ENCODE measurements around the gene ZNF296. TPM values are rescaled to one million over a fixed set of nuclear protein-coding genes. Genes with fewer than 3 reads are reported as not detected.

ZNF296 gene
- polyA plus RNA-seq, 4 donors: 4.7 to 10.3 (median 7.6) TPM

DNA sequence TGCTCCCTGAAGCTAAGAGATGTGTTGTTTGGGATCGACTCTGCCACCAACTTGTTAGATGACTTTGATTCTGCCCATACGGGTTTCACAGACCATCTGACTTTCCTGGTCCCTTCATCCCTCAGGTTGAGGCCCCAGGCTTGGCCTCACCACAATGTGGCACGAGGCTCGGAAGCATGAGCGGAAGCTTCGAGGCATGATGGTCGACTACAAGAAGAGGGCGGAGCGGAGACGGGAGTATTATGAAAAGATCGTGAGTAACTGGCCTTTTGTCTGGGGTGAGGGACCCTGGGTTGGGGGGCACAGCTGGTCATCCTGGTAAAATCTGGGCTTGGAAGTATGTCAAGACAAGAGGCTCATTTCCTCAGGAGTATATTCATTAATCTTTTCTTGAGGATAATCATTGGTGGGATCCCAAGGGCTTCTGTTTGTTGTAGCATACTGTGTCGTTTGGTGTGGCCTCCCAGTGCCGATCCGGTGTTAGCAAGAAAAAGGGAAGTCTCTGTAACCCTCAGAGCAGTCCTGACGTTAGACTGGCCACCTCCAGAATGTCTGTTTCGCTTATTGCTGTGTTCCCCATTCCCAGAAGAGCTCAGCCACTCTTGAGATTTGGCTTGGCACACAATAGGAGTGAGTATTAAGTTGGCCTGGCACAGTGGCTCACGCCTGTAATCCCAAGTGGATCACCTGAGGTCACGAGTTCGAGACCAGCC is 36.1 kb downstream of the ZNF296 start:
- Histone ChIP-seq H3K27ac (ENCODE audit: low read depth in 1 of 3, low read length in 2 of 3) (peak overlapping the region in 1 of 3 donors; percentile 99), H3K27me3 (ENCODE audit: control insufficient read depth in 3 of 3, insufficient read depth in 3 of 3, low read length in 3 of 3) (no peaks in the 10 kb centered on the region), H3K4me3 (ENCODE audit: low read depth in 1 of 3, low read length in 3 of 3) (peak overlapping the region in 2 of 3 donors; percentile 89 to 97), H3K36me3 (ENCODE audit: control insufficient read depth in 3 of 3, insufficient read depth in 2 of 3, low read depth in 1 of 3, low read length in 3 of 3) (peaks cover 10 to 72% (median 14%) of the 10 kb centered on the region in 3 donors), H3K4me1 (ENCODE audit: control insufficient read depth in 3 of 3, insufficient read depth in 2 of 3, low read depth in 1 of 3, low read length in 2 of 3) (peaks cover 0 to 24% (median 7%) of the 10 kb centered on the region in 3 donors), H3K9me3 (ENCODE audit: control insufficient read depth in 2 of 2, insufficient read depth in 1 of 2, low read depth in 1 of 2, low read length in 1 of 2) (peaks cover 0 to 5% of the 10 kb centered on the region in 2 donors)
- no peak for FAIRE-seq
- WGBS, 3 donors: 72 to 78% (median 76%) methylated on average over 19 of the region's 19 CpGs
- no peak for DNase-seq

DNA sequence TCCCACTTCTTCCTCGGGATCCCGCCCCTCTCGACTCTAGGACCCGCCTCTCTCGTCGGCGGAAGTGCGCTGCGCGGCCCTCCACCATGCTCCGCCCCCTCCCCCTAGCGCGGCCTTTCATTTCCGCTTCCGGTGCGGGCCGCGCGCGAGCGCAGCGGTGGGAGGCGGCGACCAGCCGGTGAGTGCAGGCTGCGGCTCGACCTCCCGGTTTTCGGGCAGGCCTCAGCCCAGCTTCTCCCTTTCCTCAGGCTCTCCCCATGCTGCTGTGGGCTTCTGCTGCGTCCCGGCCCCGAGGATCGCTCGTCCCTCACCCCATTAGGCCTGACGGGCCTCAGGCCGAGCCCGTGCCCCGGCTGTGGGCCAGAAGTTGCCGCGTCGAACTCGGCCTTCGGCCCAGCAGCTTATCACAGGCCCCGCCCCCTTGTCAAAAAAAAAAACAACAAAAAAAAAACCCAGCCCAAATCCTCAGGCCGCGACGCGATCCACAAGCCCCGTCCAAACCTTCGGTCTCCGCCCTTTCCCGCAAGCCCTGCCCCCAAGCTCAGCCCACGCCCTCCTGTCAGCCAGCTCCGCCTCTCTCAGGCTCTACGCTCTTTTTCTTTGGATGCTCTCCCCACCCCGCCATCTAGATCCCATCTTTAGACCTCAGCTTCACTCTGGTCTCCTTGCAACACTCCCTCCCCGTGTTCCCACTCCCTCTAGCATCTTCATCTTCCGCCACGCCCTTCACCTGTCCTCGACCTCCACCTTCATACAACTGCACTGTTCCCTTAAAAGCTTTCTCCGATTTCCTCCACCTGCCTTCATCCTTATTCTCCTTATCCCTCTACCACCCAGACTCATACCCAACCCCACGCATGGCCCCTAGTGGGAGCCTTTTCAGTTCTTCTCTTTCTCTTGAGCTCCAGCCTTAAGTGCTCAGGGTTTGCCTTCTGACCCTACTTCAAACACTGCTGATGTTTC is 37.1 kb downstream of the ZNF296 start, which contains the start of gene CLASRP:
CLASRP (plus strand) TSS at position 115 of the 963 bp plus-strand sequence. CDS start 1,168 bp downstream, outside the sequence.
- DNase-seq (peak; percentile 91 to 96), FAIRE-seq (no peak)
- peak within 1 kb of the TSS; percentile 73 to 97 (median 89) for H3K4me3 ChIP-seq (ENCODE audit: low read depth in 1 of 3, low read length in 3 of 3)
- peak within 1 kb of the TSS; percentile 93 to 99 (median 95) for H3K27ac ChIP-seq (ENCODE audit: low read depth in 1 of 3, low read length in 2 of 3)
- no peaks in the 10 kb centered on the region for H3K27me3 ChIP-seq (ENCODE audit: control insufficient read depth in 3 of 3, insufficient read depth in 3 of 3, low read length in 3 of 3)
- peaks cover 12 to 69% (median 13%) of the 10 kb centered on the region in 3 donors for H3K36me3 ChIP-seq (ENCODE audit: control insufficient read depth in 3 of 3, insufficient read depth in 2 of 3, low read depth in 1 of 3, low read length in 3 of 3)
- H3K9me3 ChIP-seq (ENCODE audit: control insufficient read depth in 2 of 2, insufficient read depth in 1 of 2, low read depth in 1 of 2, low read length in 1 of 2): peaks cover 0 to 5% of the 10 kb centered on the region in 2 donors
- H3K4me1 ChIP-seq (ENCODE audit: control insufficient read depth in 3 of 3, insufficient read depth in 2 of 3, low read depth in 1 of 3, low read length in 2 of 3): peaks cover 0 to 16% (median 7%) of the 10 kb centered on the region in 3 donors
- WGBS, 3 donors: 0 to 2% (median 2%) methylated on average over 55 to 62 of the region's 62 CpGs

DNA sequence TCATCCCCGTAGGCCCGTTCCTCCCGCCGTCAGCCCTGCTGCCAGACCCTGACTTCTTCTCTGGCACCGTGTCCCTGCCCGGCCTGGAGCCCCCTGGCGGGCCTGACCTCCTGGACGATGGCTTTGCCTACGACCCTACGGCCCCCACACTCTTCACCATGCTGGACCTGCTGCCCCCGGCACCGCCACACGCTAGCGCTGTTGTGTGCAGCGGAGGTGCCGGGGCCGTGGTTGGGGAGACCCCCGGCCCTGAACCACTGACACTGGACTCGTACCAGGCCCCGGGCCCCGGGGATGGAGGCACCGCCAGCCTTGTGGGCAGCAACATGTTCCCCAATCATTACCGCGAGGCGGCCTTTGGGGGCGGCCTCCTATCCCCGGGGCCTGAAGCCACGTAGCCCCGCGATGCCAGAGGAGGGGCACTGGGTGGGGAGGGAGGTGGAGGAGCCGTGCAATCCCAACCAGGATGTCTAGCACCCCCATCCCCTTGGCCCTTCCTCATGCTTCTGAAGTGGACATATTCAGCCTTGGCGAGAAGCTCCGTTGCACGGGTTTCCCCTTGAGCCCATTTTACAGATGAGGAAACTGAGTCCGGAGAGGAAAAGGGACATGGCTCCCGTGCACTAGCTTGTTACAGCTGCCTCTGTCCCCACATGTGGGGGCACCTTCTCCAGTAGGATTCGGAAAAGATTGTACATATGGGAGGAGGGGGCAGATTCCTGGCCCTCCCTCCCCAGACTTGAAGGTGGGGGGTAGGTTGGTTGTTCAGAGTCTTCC is 38.7 kb downstream of the ZNF296 start:
- DNase-seq: no peak
- Histone ChIP-seq H3K36me3 (ENCODE audit: control insufficient read depth in 3 of 3, insufficient read depth in 2 of 3, low read depth in 1 of 3, low read length in 3 of 3) (peaks cover 8 to 68% (median 10%) of the 10 kb centered on the region in 3 donors), H3K27ac (ENCODE audit: low read depth in 1 of 3, low read length in 2 of 3) (no peak overlapping the region), H3K4me3 (ENCODE audit: low read depth in 1 of 3, low read length in 3 of 3) (peak overlapping the region in 1 of 3 donors; percentile 89), H3K9me3 (ENCODE audit: control insufficient read depth in 2 of 2, insufficient read depth in 1 of 2, low read depth in 1 of 2, low read length in 1 of 2) (peaks cover 0 to 5% of the 10 kb centered on the region in 2 donors), H3K27me3 (ENCODE audit: control insufficient read depth in 3 of 3, insufficient read depth in 3 of 3, low read length in 3 of 3) (no peaks in the 10 kb centered on the region), H3K4me1 (ENCODE audit: control insufficient read depth in 3 of 3, insufficient read depth in 2 of 3, low read depth in 1 of 3, low read length in 2 of 3) (peaks cover 0 to 16% (median 7%) of the 10 kb centered on the region in 3 donors)
- 91 to 96% (median 94%) methylated on average over 33 to 37 of the region's 37 CpGs for WGBS, 3 donors
- FAIRE-seq: no peak

DNA sequence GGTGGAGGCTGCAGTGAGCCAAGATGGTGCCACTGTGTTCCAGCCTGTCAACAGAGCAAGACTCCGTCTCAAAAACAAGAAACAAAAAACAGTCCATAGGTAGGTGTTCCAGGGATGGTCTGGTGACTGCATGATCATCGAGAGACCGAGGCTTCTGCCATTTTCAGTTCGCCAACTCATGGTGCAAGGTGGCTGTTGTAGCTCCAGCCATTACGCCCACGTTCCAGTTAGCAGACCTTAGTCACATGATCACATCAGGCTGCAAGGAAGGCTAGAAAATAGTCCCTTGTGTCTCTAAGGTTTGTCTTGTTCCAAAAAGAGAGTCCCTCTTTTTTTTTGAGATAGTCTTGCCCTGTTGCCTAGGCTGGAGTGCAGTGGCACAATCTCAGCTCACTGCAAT is 40.5 kb downstream of the ZNF296 start:
- H3K4me3 ChIP-seq (ENCODE audit: low read depth in 1 of 3, low read length in 3 of 3): no peak overlapping the region
- WGBS, 3 donors: 94 to 99% (median 98%) methylated on average over 6 of the region's 6 CpGs

DNA sequence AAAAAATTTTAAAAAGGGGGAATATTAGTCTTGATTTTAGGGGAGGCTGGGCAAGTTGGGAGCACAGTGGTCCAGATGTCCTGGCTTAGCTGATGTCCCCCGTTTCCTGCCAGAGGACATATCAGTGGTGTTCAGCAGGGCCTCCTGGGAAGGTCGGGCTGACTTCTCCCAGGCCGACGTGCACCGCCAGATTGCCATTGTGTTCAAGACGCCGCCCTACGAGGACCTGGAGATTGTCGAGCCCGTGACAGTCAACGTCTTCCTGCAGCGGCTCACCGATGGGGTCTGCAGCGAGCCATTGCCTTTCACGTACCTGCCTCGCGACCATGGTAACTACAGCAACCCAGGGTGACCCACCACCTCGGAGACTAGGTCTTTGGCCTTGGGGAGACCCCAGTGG is 43.9 kb downstream of the ZNF296 start:
- Histone ChIP-seq H3K9me3 (ENCODE audit: control insufficient read depth in 2 of 2, insufficient read depth in 1 of 2, low read depth in 1 of 2, low read length in 1 of 2) (peaks cover 0 to 5% of the 10 kb centered on the region in 2 donors), H3K36me3 (ENCODE audit: control insufficient read depth in 3 of 3, insufficient read depth in 2 of 3, low read depth in 1 of 3, low read length in 3 of 3) (peaks cover 12 to 61% (median 15%) of the 10 kb centered on the region in 3 donors), H3K27ac (ENCODE audit: low read depth in 1 of 3, low read length in 2 of 3) (no peak overlapping the region), H3K4me1 (ENCODE audit: control insufficient read depth in 3 of 3, insufficient read depth in 2 of 3, low read depth in 1 of 3, low read length in 2 of 3) (no peaks in the 10 kb centered on the region), H3K27me3 (ENCODE audit: control insufficient read depth in 3 of 3, insufficient read depth in 3 of 3, low read length in 3 of 3) (no peaks in the 10 kb centered on the region), H3K4me3 (ENCODE audit: low read depth in 1 of 3, low read length in 3 of 3) (no peak overlapping the region)
- DNase-seq: no peak
- WGBS, 3 donors: 81 to 94% (median 93%) methylated on average over 18 of the region's 18 CpGs
- no peak for FAIRE-seq

More for the DNA sequence above, 40.5 kb downstream of the ZNF296 start:
- H3K27ac ChIP-seq (ENCODE audit: low read depth in 1 of 3, low read length in 2 of 3): no peak overlapping the region
- H3K9me3 ChIP-seq (ENCODE audit: control insufficient read depth in 2 of 2, insufficient read depth in 1 of 2, low read depth in 1 of 2, low read length in 1 of 2): peaks cover 0 to 5% of the 10 kb centered on the region in 2 donors
- H3K27me3 ChIP-seq (ENCODE audit: control insufficient read depth in 3 of 3, insufficient read depth in 3 of 3, low read length in 3 of 3): no peaks in the 10 kb centered on the region
- no peak for FAIRE-seq
- peaks cover 8 to 59% (median 8%) of the 10 kb centered on the region in 3 donors for H3K36me3 ChIP-seq (ENCODE audit: control insufficient read depth in 3 of 3, insufficient read depth in 2 of 3, low read depth in 1 of 3, low read length in 3 of 3)
- H3K4me1 ChIP-seq (ENCODE audit: control insufficient read depth in 3 of 3, insufficient read depth in 2 of 3, low read depth in 1 of 3, low read length in 2 of 3): peaks cover 0 to 12% (median 7%) of the 10 kb centered on the region in 3 donors
- no peak for DNase-seq

DNA sequence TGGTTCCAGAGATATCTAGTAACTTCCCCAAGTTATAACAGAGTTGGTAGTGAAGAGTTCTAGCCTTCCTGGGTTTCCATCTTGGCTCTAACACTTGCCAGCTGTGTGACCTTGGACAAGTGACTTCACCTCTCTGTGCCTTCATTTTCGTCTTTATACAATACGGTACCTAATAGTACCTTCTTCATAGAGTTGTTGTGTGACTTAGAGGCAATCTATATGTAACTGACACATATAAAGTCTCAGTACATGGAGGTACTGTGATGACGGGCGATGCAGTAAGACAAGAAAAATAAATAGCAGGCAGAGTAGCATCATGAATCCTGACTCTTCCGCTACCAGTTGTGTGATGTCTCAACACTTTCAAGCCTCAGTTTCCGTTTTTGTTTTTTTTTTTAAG is 45.5 kb downstream of the ZNF296 start:
- H3K36me3 ChIP-seq (ENCODE audit: control insufficient read depth in 3 of 3, insufficient read depth in 2 of 3, low read depth in 1 of 3, low read length in 3 of 3): peaks cover 12 to 54% (median 17%) of the 10 kb centered on the region in 3 donors
- H3K9me3 ChIP-seq (ENCODE audit: control insufficient read depth in 2 of 2, insufficient read depth in 1 of 2, low read depth in 1 of 2, low read length in 1 of 2): peaks cover 0 to 4% of the 10 kb centered on the region in 2 donors
- 93 to 98% (median 95%) methylated on average over 6 of the region's 6 CpGs for WGBS, 3 donors
- DNase-seq (no peak), FAIRE-seq (no peak)
- no peaks in the 10 kb centered on the region for H3K4me1 ChIP-seq (ENCODE audit: control insufficient read depth in 3 of 3, insufficient read depth in 2 of 3, low read depth in 1 of 3, low read length in 2 of 3)
- H3K4me3 ChIP-seq (ENCODE audit: low read depth in 1 of 3, low read length in 3 of 3): no peak overlapping the region
- H3K27me3 ChIP-seq (ENCODE audit: control insufficient read depth in 3 of 3, insufficient read depth in 3 of 3, low read length in 3 of 3): no peaks in the 10 kb centered on the region
- H3K27ac ChIP-seq (ENCODE audit: low read depth in 1 of 3, low read length in 2 of 3): no peak overlapping the region

DNA sequence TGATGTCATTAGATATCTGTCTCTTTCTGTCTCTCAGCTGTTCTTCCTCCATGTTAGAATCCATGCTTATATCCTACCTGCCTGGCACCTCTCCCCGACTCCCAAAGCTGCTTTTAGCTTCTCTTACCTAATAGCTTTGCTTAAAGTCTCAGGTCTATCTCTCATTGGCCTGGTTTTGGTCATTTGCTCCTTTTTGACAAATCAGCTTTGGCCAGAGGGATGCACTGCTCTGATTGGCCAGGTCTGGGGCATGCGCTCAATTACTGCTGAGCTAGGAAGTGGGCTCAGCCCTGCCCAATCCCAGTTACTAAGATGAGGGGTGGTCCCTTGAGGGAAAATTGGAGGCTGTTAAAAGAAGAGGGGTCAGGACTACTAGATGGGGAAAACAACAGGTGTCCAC is 48.9 kb downstream of the ZNF296 start:
- DNase-seq (no peak), FAIRE-seq (no peak)

More for the DNA sequence above, 48.9 kb downstream of the ZNF296 start:
- Histone ChIP-seq H3K27me3 (ENCODE audit: control insufficient read depth in 3 of 3, insufficient read depth in 3 of 3, low read length in 3 of 3) (no peaks in the 10 kb centered on the region), H3K4me1 (ENCODE audit: control insufficient read depth in 3 of 3, insufficient read depth in 2 of 3, low read depth in 1 of 3, low read length in 2 of 3) (no peaks in the 10 kb centered on the region), H3K9me3 (ENCODE audit: control insufficient read depth in 2 of 2, insufficient read depth in 1 of 2, low read depth in 1 of 2, low read length in 1 of 2) (no peaks in the 10 kb centered on the region), H3K36me3 (ENCODE audit: control insufficient read depth in 3 of 3, insufficient read depth in 2 of 3, low read depth in 1 of 3, low read length in 3 of 3) (peaks cover 10 to 35% (median 12%) of the 10 kb centered on the region in 3 donors), H3K4me3 (ENCODE audit: low read depth in 1 of 3, low read length in 3 of 3) (no peak overlapping the region), H3K27ac (ENCODE audit: low read depth in 1 of 3, low read length in 2 of 3) (no peak overlapping the region)
- 95 to 98% (median 95%) methylated on average over 2 of the region's 2 CpGs for WGBS, 3 donors

All from small intestine (tissue), 7 donors.